Endothelial cell of umbilical vein (primary cell): Measurements from ENCODE around the gene SOX21.

Source experiments
- CTCF ChIP-seq, 2 donors: IDR thresholded peaks; 1 replicate in 1 of 2; 2 replicates in 1 of 2; pipeline ENCODE4 v1.5.1; 2011; ENCODE audit warnings: low read length in 2 of 2, mild to moderate bottlenecking in 2 of 2, moderate library complexity in 2 of 2, control low read depth in 1 of 2, inconsistent platforms in 1 of 2, low read depth in 1 of 2; ENCODE audit not compliant: insufficient read depth in 1 of 2; ENCODE audit errors: extremely low read depth in 1 of 2
- EZH2 ChIP-seq: IDR thresholded peaks from 2 replicates; pipeline ENCODE4 v1.6.1; 2012; ENCODE audit warnings: borderline replicate concordance, low read depth, mild to moderate bottlenecking, moderate library complexity, low read length, inconsistent platforms; ENCODE audit not compliant: severe bottlenecking
- FOS ChIP-seq: IDR thresholded peaks from 2 replicates; pipeline ENCODE4 v1.6.1; 2011; ENCODE audit warnings: mild to moderate bottlenecking, low read length, moderate library complexity, borderline replicate concordance; ENCODE audit not compliant: insufficient read depth
- MYC ChIP-seq: IDR thresholded peaks from one replicate; pipeline ENCODE4 v1.6.1; 2011; ENCODE audit warnings: mild to moderate bottlenecking, low read depth, low read length
- POLR2A ChIP-seq: IDR thresholded peaks from 2 replicates; pipeline ENCODE4 v1.6.1; 2012; ENCODE audit warnings: low read depth, mild to moderate bottlenecking, control low read depth, low read length
- POLR2AphosphoS5 ChIP-seq: IDR thresholded peaks from 2 replicates; pipeline ENCODE4 v1.6.1; 2012; ENCODE audit warnings: low read depth, mild to moderate bottlenecking, control low read depth, low read length, moderate library complexity; ENCODE audit not compliant: insufficient read depth
- TF ChIP-seq, protein P1 (sequence below): IDR thresholded peaks from 2 replicates; pipeline ENCODE4 v1.6.1; 2011; ENCODE audit not compliant: insufficient read depth, insufficient read length

- no peak for TF ChIP-seq CTCF (IDR thresholded peaks at IDR 0.05; ENCODE audit: extremely low read depth in 1 of 2, insufficient read depth in 1 of 2, low read depth in 1 of 2, low read length in 2 of 2)
- TF ChIP-seq FOS = no peak
- TF ChIP-seq EZH2 = no peak
- TF ChIP-seq, protein P1, sequence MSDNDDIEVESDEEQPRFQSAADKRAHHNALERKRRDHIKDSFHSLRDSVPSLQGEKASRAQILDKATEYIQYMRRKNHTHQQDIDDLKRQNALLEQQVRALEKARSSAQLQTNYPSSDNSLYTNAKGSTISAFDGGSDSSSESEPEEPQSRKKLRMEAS = no peak
- TF ChIP-seq MYC = no peak
- no peak for TF ChIP-seq POLR2A
- TF ChIP-seq POLR2AphosphoS5 = no peak
Observed at GRCh38 chr13:94758436-94758960, 46.2 kb upstream of the SOX21 start.
